OCI-LY7 (cell line): ENCODE results near the gene ENDOV. TPM values are rescaled to one million over a fixed set of nuclear protein-coding genes. Genes with fewer than 3 reads are reported as not detected.
A peak's percentile ranks its signal among the peaks of the same experiment; 100 is the strongest.

Source experiments
- BruUV-seq: library from RNA; stranded (reverse); fragments of 400-500 nt; replicated peaks from 2 replicates; lab custom pipeline; 2021; lab: Mats Ljungman, UMichigan
- CTCF ChIA-PET: fragments of 300-600 bp; sonication (Branson Sonifier 250); formaldehyde crosslinking; loops from one replicate; lab custom pipeline; 2022; ENCODE audit warnings: antibody characterized with exemption; ENCODE audit not compliant: unreplicated experiment; lab: Charles Lee
- POLR2A ChIA-PET: fragments of 300-600 bp; sonication (Branson Sonifier 250); formaldehyde crosslinking; loops from one replicate; lab custom pipeline; 2022; ENCODE audit warnings: antibody characterized with exemption; lab: Charles Lee
- DNase-seq: peaks from one replicate; pipeline ENCODE4 v3.0.0-alpha.2; 2015; ENCODE audit warnings: low spot score
- H2AFZ ChIP-seq: fragments of 200-600 bp; sonication (generic), shearing (Covaris generic); 2 replicates; pipeline ENCODE4 v1.6.1; 2014; ENCODE audit warnings: mild to moderate bottlenecking, antibody characterized with exemption, low read length, moderate library complexity
- H3K27ac ChIP-seq: fragments of 200-600 bp; sonication (generic); 2 replicates; pipeline ENCODE4 v1.5.1; 2014; ENCODE audit warnings: mixed run types, low read depth, mild to moderate bottlenecking, moderate library complexity, low read length, inconsistent platforms; ENCODE audit not compliant: poor library complexity, severe bottlenecking
- H3K36me3 ChIP-seq: fragments of 200-600 bp; sonication (generic); 2 replicates; pipeline ENCODE4 v1.6.1; 2014; ENCODE audit warnings: mild to moderate bottlenecking, antibody characterized with exemption, low read length, moderate library complexity, mixed read lengths; ENCODE audit not compliant: insufficient read depth
- H3K4me1 ChIP-seq: fragments of 200-600 bp; sonication (generic); 2 replicates; pipeline ENCODE4 v1.5.1; 2014; ENCODE audit warnings: mild to moderate bottlenecking, low read length; ENCODE audit not compliant: insufficient read depth, poor library complexity, severe bottlenecking
- H3K4me2 ChIP-seq: fragments of 200-600 bp; sonication (generic); 2 replicates; pipeline ENCODE4 v1.6.1; 2014; ENCODE audit warnings: mild to moderate bottlenecking, low read length
- H3K4me3 ChIP-seq: fragments of 200-600 bp; sonication (generic); 2 replicates; pipeline ENCODE4 v1.5.1; 2014; ENCODE audit warnings: mild to moderate bottlenecking, low read depth, low read length; ENCODE audit not compliant: poor library complexity, severe bottlenecking
- H3K79me2 ChIP-seq: fragments of 200-600 bp; sonication (generic); 2 replicates; pipeline ENCODE4 v1.6.1; 2016; ENCODE audit warnings: low read depth, mild to moderate bottlenecking, low read length, moderate library complexity, mixed read lengths; ENCODE audit not compliant: insufficient read depth
- H3K9me2 ChIP-seq: fragments of 200-600 bp; sonication (generic); 2 replicates; pipeline ENCODE4 v1.6.1; 2016; ENCODE audit warnings: mild to moderate bottlenecking, low read length, mixed read lengths; ENCODE audit not compliant: insufficient read depth
- H3K9me3 ChIP-seq: fragments of 200-600 bp; sonication (generic); 2 replicates; pipeline ENCODE4 v1.6.1; 2014; ENCODE audit warnings: mild to moderate bottlenecking, mixed run types, low read length, mixed read lengths
- H4K20me1 ChIP-seq: fragments of 200-600 bp; sonication (generic); 2 replicates; pipeline ENCODE4 v1.6.1; 2014; ENCODE audit warnings: mild to moderate bottlenecking, antibody characterized with exemption, low read length, moderate library complexity, mixed read lengths; ENCODE audit not compliant: insufficient read depth
- EZH2phosphoT487 ChIP-seq: fragments of 200-600 bp; sonication (generic); IDR thresholded peaks from 2 replicates; pipeline ENCODE4 v1.6.1; 2018; ENCODE audit warnings: low read depth, borderline replicate concordance, mild to moderate bottlenecking, mixed run types, antibody characterized with exemption, low read length, moderate library complexity, mixed read lengths
- intact Hi-C: fragments of 100-400 bp; cut with micrococcal nuclease; formaldehyde crosslinking; loops from one replicate; pipeline ENCODE4 v1.10.0; 2022; ENCODE audit not compliant: unreplicated experiment
- total RNA-seq, 2 experiments: library from RNA; depleted of rRNA in 1 of 2; stranded (reverse); fragments of >200 nt in 1 of 2; shearing (Covaris generic) in 1 of 2; gene quantifications; 2 replicates each; pipeline ENCODE4 v1.2.3, GENCODE V29; 2014 to 2022
- TF ChIP-seq, protein P1 (sequence below): fragments of 200-600 bp; sonication (generic); conservative IDR thresholded peaks from 2 replicates; pipeline ENCODE4 v1.5.1; 2014; ENCODE audit warnings: mild to moderate bottlenecking, antibody characterized with exemption, low read length, moderate library complexity, mixed read lengths

The ENDOV gene
- total RNA-seq, 2 experiments from 2014 or later: 22.4 to 33.1 TPM

DNA sequence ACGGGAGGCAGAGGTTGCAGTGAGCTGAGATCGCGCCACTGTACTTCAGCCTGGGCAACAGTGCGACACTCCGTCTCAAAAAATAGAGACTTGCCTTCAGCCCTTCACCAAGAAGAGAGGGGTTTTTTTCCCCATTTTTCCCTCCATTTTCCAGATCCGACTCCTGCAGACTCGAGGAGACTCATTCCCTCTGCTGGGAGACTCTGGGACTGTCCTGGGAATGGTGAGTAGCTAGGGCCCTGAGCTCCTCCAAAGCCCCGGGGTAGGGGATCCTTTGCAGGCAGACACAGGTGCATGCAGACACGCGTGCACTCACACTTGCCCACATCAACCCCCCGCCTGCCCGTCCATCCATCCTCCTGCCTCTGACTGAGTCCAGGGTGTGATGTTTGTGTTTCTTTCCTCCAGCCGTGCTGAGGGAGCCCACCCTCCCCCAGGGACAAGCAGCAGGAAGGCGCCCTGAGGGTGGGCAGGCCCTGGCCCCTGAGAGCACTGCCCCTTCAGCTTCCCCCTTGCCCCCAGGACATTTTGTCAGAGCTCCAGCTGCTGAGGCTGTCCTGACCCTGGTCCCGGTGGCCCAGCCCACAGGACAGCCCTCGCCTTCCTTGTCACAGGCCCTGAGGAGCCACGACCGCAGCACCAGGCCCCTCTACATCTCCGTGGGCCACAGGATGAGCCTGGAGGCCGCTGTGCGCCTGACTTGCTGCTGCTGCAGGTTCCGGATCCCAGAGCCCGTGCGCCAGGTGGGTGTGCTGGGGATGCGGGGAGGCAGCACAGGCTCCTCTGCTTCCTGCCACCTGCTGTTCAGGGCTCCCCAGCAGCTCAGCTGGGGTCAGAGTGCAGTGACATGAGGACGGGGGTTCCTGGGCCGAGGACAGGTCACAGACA is 10.2 kb downstream of the ENDOV start:
- ChIA-PET CTCF (interaction anchor here (0.9 kb wide), 1 partner anchor 30 kb away, joined by 3 read pairs; no protein-coding TSS in a partner anchor), POLR2A (interaction anchor here (1.3 kb wide), 1 partner anchor 9 kb away, joined by 4 read pairs; no protein-coding TSS in a partner anchor)
- Histone ChIP-seq H3K79me2 (no peaks in the 10 kb centered on the region), H3K4me3 (no peak overlapping the region), H4K20me1 (no peaks in the 10 kb centered on the region), H3K27ac (no peak overlapping the region), H3K36me3 (no peaks in the 10 kb centered on the region), H3K9me2 (no peaks in the 10 kb centered on the region), H2AFZ (no peak overlapping the region), H3K4me1 (peaks cover 10% of the 10 kb centered on the region), H3K4me2 (no peak overlapping the region), H3K9me3 (no peaks in the 10 kb centered on the region)
- no TSS peak for BruUV-seq
- intact Hi-C loops: no loop called here
- DNase-seq: peak; percentile 66
- TF ChIP-seq, protein P1, sequence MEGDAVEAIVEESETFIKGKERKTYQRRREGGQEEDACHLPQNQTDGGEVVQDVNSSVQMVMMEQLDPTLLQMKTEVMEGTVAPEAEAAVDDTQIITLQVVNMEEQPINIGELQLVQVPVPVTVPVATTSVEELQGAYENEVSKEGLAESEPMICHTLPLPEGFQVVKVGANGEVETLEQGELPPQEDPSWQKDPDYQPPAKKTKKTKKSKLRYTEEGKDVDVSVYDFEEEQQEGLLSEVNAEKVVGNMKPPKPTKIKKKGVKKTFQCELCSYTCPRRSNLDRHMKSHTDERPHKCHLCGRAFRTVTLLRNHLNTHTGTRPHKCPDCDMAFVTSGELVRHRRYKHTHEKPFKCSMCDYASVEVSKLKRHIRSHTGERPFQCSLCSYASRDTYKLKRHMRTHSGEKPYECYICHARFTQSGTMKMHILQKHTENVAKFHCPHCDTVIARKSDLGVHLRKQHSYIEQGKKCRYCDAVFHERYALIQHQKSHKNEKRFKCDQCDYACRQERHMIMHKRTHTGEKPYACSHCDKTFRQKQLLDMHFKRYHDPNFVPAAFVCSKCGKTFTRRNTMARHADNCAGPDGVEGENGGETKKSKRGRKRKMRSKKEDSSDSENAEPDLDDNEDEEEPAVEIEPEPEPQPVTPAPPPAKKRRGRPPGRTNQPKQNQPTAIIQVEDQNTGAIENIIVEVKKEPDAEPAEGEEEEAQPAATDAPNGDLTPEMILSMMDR: no peak
- no peak for TF ChIP-seq EZH2phosphoT487

GRCh38 chr17:80425835-80426426 is 11.0 kb downstream of the ENDOV start:
- no peak overlapping the region for H3K4me3 ChIP-seq
- no peaks in the 10 kb centered on the region for H4K20me1 ChIP-seq
- H3K4me2 ChIP-seq: no peak overlapping the region
- intact Hi-C loops: loop anchor here (2.0 kb wide), 1 partner anchor 555 kb away; no protein-coding TSS in a partner anchor
- no peak for TF ChIP-seq EZH2phosphoT487
- TF ChIP-seq, protein P1: no peak
- no peak overlapping the region for H3K27ac ChIP-seq
- no peaks in the 10 kb centered on the region for H3K9me3 ChIP-seq
- H2AFZ ChIP-seq: no peak overlapping the region
- POLR2A ChIA-PET: no interaction called here
- no peaks in the 10 kb centered on the region for H3K36me3 ChIP-seq
- H3K4me1 ChIP-seq: peaks cover 10% of the 10 kb centered on the region
- CTCF ChIA-PET: no interaction called here
- DNase-seq: no peak
- BruUV-seq: no TSS peak
- no peaks in the 10 kb centered on the region for H3K79me2 ChIP-seq
- no peaks in the 10 kb centered on the region for H3K9me2 ChIP-seq
